ENCODE data around the gene PLEKHH1. TPM values are rescaled to one million over a fixed set of nuclear protein-coding genes. Genes with fewer than 3 reads are reported as not detected.

The PLEKHH1 gene
- total and polyA plus RNA-seq, 9 of the 15 experiments (the other 6 are each of a cell fraction or from before 2014, with no cell fraction given), result 0.76 to 5.9 (median 2.9) TPM

- Histone ChIP-seq H3K9me1 (ENCODE audit: control insufficient read depth, insufficient read depth, low read length) (no peaks in the 10 kb centered on the region), H3K27me3 (ENCODE audit: control insufficient read depth in 2 of 2, insufficient read depth in 2 of 2, low read length in 2 of 2) (no peaks in the 10 kb centered on the region), H2AFZ (ENCODE audit: low read depth, low read length) (no peak overlapping the region), H3K4me2 (ENCODE audit: insufficient read depth, low read length) (no peak overlapping the region), H3K36me3 (ENCODE audit: control insufficient read depth, insufficient read depth, low read length) (peaks cover 27% of the 10 kb centered on the region; the same call in 2 of the 3 replicates), H3K9ac (ENCODE audit: insufficient read depth in 1 of 2, low read depth in 2 of 2, low read length in 2 of 2) (no peak overlapping the region), H3K4me1 (replicated peaks in 1 of 2; ENCODE audit: control insufficient read depth in 2 of 2, insufficient read depth in 2 of 2, low read length in 2 of 2) (peaks cover 0 to 8% of the 10 kb centered on the region in 2 experiments; a peak in 2 of 5 replicates), H3K27ac (ENCODE audit: extremely low read depth, low read depth, low read length) (no peak overlapping the region), H4K20me1 (replicated peaks; ENCODE audit: control insufficient read depth, insufficient read depth, low read length) (no peaks in the 10 kb centered on the region), H3K79me2 (ENCODE audit: control insufficient read depth, insufficient read depth, low read length) (no peaks in the 10 kb centered on the region), H3K4me3 (no peak overlapping the region), H3K9me3 (replicated peaks; ENCODE audit: control insufficient read depth, insufficient read depth, low read depth, low read length) (no peaks in the 10 kb centered on the region)
- TF ChIP-seq RBM22 (IDR thresholded peaks at IDR 0.05; ENCODE audit: low read depth, low read length, poor library complexity, severe bottlenecking) (no peak), YY1 (IDR thresholded peaks at IDR 0.05; ENCODE audit: borderline replicate concordance in 1 of 3, control insufficient read depth in 1 of 3, extremely low read depth in 1 of 3, insufficient read depth in 3 of 3, insufficient read length in 1 of 3, insufficient replicate concordance in 2 of 3, low read depth in 1 of 3, low read length in 2 of 3) (no peak), ZNF217 (CRISPR knock-in tag; IDR thresholded peaks at IDR 0.05) (no peak), NFXL1 (CRISPR knock-in tag; IDR thresholded peaks at IDR 0.05) (no peak), POLR2AphosphoS2 (IDR thresholded peaks at IDR 0.05; ENCODE audit: low read length) (no peak), MEF2A (IDR thresholded peaks at IDR 0.05; ENCODE audit: control insufficient read depth, low read depth, low read length) (no peak), NR2C2 (CRISPR knock-in tag; IDR thresholded peaks at IDR 0.05) (no peak), NR2C2 (tag; IDR thresholded peaks at IDR 0.05) (no peak), CCNT2 (IDR thresholded peaks at IDR 0.05; ENCODE audit: borderline replicate concordance, extremely low read depth, insufficient read length, low read depth, low read length) (no peak), ZNF507 (tag; conservative IDR thresholded peaks at IDR 0.05) (no peak), ZNF766 (CRISPR knock-in tag; conservative IDR thresholded peaks at IDR 0.05) (no peak), ARNT (IDR thresholded peaks at IDR 0.05) (no peak), NFYB (IDR thresholded peaks at IDR 0.05; ENCODE audit: extremely low read depth, insufficient read length) (no peak), PHB (CRISPR knock-in tag; IDR thresholded peaks at IDR 0.05) (no peak), PYGO2 (tag; IDR thresholded peaks at IDR 0.05) (no peak), ZNF41 (CRISPR knock-in tag; conservative IDR thresholded peaks at IDR 0.05) (no peak), EP300 (IDR thresholded peaks at IDR 0.05; ENCODE audit: low read length) (no peak), FOXA1 (IDR thresholded peaks at IDR 0.05; ENCODE audit: borderline replicate concordance) (no peak), NR2C1 (IDR thresholded peaks at IDR 0.05) (no peak), NR2C1 (tag; IDR thresholded peaks at IDR 0.05) (no peak)
- no peak for FAIRE-seq
- ChIA-PET CTCF (ENCODE audit: low intra/inter-chr PET ratio) (no interaction called here), POLR2A (interaction anchor here (1.2 to 2.3 kb wide), 2 partner anchors 77 to 118 kb away, joined by 5 to 14 read pairs; no protein-coding TSS in a partner anchor)
- ATAC-seq, result no peak
- WGBS (ENCODE audit: insufficient coverage, low coverage, missing lambda C conversion rate), result 68% methylated on average over 4 of the region's 4 CpGs
- intact Hi-C loops (cut with micrococcal nuclease) (no loop called here), in situ Hi-C loops (cut with MboI) (loop anchor here (10.0 kb wide), 2 partner anchors 118 to 448 kb away; partner anchors contain the start of gene RDH12)
- no peak for DNase-seq (ENCODE audit: extremely low read depth in 1 of 4, low spot score in 3 of 4)
- no TSS peak for BruUV-seq (replicated peaks)
These were observed 53.3 kb downstream of the PLEKHH1 start for GRCh38 chr14:67586369-67586768.

Data from K562 (cell line).